Mesenteric fat pad (tissue), 1 donor: ENCODE measurements around the gene IL31RA. TPM values are rescaled to one million over a fixed set of nuclear protein-coding genes. Genes with fewer than 3 reads are reported as not detected.
"Not testable (repeated sequence)": the region's sequence is repeated elsewhere in the genome, so short reads cannot be mapped to it uniquely, and the experiment has no call there.

Experiments
- DNase-seq: peaks from one replicate; pipeline ENCODE4 v3.0.0-alpha.2; 2020; ENCODE audit warnings: low spot score
- total RNA-seq: library from RNA; stranded (reverse); fragmentation: NEBNext Ultra II Directional; extraction: Animal tissue kit (Norgen Biotek cat#: 25700); gene quantifications from one replicate; pipeline ENCODE4 v1.2.1, GENCODE V29; 2021
- donor health status: DM: yes; HTN: yes; CAD: no.

IL31RA gene
- total RNA-seq, 1 donor from 2014 or later: not detected

DNA sequence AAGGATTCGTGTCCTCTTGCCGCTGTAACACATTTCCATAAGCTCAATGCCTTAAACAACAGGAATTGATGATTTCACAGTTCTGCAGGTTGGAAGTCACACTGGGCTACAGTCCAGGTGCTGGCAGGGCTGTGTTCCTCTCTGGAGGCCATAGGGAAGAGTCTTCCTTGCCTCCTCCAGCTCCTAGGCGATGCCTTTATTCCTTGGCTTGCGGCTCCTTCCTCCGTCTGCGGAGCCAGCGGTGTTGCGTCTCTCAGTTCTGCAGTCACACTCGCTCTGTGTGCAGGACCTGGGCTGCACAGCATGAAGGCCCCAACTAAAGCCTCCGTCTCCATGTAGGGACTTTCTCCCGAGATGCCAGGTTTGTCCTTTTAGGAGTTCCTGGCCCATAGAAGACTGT is 73.6 kb downstream of the IL31RA start:
- DNase-seq: no peak

- no peak for DNase-seq
Observed at GRCh38 chr5:55925181-55925580, 74.0 kb downstream of the IL31RA start.

DNA sequence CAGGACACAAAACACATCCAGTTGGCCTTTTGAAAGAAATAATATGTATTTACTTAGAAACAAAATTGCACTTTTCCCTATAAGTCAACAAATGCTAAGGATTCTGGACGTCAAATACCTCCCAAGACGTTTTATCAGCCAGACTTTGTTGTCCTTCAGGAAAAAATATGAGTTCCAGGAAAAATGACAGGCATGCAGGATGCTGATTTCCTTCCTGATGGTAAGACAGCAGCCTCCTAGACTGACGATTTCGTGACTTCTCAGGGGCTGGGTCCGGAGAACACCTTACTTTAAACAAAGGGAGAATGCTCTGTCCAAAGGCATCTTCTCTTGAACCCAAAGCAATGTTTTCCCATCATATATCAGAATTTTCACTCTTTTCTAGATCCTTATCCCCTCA is 74.6 kb downstream of the IL31RA start:
- DNase-seq: no peak

- no peak for DNase-seq
Observed at GRCh38 chr5:55926476-55926875, 75.3 kb downstream of the IL31RA start.

GRCh38 chr5:55927861-55928655 is 76.9 kb downstream of the IL31RA start:
- DNase-seq: no peak

DNA sequence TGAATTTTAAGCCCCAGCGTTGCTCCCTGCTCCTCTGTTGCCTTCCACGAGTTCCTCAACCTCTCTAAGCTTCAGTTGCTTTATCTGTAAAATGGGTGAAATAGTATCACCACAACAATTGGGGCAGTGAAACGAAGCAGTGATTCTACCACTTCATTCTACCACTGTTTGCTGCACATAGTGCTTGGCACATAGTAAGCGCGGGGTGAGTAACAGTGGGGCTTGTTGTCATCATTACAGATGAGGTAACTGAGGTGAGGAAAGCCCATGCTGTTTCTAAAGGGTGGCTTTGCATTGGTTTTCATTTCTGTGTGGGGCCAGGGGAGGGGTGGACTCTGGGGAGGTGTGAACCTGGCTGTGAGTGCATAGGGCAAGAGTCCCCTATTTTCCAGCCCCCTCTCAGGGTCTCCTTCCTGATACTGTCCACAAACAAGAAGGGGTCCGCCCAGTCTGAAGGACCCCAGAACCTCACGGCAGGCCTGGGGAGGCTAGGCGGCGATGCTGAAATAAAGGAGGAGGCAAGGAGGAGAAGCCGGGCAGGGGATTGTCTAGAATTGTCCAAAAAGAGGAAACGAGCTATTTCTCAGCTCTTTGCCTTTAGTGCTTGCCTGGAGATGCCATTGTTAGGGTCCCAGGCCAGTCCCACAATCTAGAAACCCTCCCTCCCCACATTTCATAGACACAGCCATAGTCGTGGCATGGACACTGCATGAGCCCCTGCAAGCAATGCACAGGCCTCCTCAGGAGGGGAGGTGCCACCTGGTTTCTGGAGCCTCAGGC is 78.1 kb downstream of the IL31RA start:
- no peak for DNase-seq

- DNase-seq: no peak
Observed at GRCh38 chr5:55932700-55933099, 81.5 kb downstream of the IL31RA start.

- DNase-seq: no peak
Observed at GRCh38 chr5:55933377-55934114, 82.4 kb downstream of the IL31RA start.

- no peak for DNase-seq
Observed at GRCh38 chr5:55934115-55934613, 83.0 kb downstream of the IL31RA start.

DNA sequence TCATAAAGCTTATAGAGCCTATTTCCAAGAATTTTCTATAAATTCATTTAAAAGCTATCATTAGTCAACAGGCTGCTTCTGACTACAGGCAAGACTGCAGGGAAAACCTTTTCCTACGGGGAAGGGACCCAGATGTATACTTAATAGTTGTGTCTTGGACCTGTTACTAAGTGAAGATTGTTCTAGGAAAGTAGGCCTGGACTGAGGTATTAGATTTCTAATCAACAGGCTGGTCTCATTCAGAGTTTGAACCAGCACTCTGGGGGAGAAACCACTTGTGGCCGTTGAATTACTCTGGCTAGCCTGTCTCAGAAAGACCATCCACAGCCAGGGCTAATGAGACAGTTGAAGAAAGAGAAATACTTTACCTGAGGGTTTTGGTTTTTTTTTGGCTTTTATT is 83.6 kb downstream of the IL31RA start:
- DNase-seq: no peak

GRCh38 chr5:55935371-55935770 is 84.2 kb downstream of the IL31RA start:
- no peak for DNase-seq

DNA sequence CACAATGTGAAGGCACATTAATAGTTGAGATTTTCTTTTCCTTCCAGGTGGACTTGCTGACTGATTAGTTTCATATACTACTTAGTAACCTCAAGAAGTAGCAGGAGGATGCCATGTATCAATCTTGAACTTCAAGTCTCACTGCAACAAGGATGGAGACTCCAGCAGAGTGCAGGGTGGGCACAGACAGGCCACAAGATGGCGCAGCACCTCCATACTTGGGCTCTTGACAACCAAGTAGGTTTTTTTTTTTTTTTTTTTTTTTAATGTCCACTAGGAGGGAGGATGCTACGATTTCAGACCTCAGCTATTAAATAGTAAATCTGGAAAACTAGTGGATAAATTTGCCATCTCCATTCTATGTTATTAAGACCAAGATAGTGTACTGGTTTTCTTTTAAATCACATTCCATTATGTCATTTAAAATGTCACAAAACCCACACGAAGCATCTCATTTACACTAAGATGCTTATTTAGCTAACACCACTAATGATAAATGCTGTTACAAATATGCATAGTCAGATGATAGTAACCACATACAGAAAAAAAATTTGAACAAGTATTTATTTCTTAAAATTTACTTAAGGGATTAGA is 85.0 kb downstream of the IL31RA start:
- no peak for DNase-seq

- not testable (repeated sequence) for DNase-seq
Observed at GRCh38 chr5:55937598-55937997, 86.4 kb downstream of the IL31RA start.

- not testable (repeated sequence) for DNase-seq
Observed at GRCh38 chr5:55941154-55941553, 90.0 kb downstream of the IL31RA start.

DNA sequence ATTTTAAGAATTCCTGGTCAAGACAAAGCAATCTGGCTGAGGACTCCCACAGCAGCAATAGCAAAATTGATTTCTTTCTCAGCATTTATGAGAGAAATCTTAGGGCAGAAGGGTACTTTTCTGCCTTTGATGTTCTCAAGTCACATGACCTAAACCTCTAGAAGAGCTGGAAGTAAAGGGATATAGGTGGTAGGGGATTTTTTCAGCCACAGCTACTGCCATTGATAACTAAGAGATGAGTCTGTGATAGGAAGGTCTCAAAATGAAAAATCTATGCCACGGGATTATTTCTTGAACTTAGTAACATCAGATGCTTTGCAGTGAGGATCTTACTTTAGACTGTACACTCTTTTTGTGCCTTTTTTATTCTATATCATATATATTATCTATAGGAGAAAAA is 108.1 kb downstream of the IL31RA start:
- DNase-seq: no peak

GRCh38 chr5:55960779-55961178 is 109.6 kb downstream of the IL31RA start:
- no peak for DNase-seq

- no peak for DNase-seq
Observed at GRCh38 chr5:55965525-55965924, 114.4 kb downstream of the IL31RA start.

GRCh38 chr5:55966284-55966683 is 115.1 kb downstream of the IL31RA start:
- DNase-seq: no peak

DNA sequence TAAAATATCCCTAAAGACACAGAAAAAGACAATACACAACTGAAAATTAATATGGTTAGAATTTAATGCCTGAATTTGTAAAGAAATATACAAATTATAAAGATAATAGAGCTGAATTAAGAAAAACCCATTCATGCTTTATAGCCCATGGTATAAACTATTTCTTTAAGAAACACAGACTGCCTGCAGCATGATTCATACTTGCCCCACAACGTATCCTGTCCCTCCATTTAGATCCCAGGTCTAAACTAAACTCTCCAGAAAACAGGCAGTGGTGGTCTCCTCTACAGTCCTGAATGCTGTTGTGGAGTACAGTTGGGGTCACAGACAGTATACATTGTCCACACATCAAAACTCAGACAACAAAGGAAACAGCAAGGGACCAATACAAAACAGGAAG is 118.8 kb downstream of the IL31RA start:
- DNase-seq: no peak
